Right lobe of liver (tissue), 6 donors: ENCODE measurements around the gene ABCC2. TPM values are rescaled to one million over a fixed set of nuclear protein-coding genes. Genes with fewer than 3 reads are reported as not detected.

Experiments
- ATAC-seq, 4 donors: fragments of 200-7000 bp; cut with Tn5 transposase; one replicate each; pipeline ENCODE4 v1.9.1; 2020; ENCODE audit warnings: mild to moderate bottlenecking in 4 of 4, moderate library complexity in 4 of 4
- DNase-seq, 3 donors: peaks; one replicate each; pipeline ENCODE4 v3.0.0-alpha.2; 2020
- H3K27ac ChIP-seq, 3 donors: fragments of 200-600 bp; one replicate each; pipeline ENCODE4 v1.8.0; 2022
- H3K27me3 ChIP-seq, 2 donors: fragments of 200-600 bp; one replicate each; pipeline ENCODE4 v1.8.0; 2022
- H3K36me3 ChIP-seq, 4 donors: fragments of 200-600 bp; sonication (generic) in 1 of 4; one replicate each; pipeline versions ENCODE4 v1.5.1 to v1.8.0; 2017 to 2022; ENCODE audit warnings: control low read depth in 1 of 4
- H3K4me1 ChIP-seq, 4 donors: fragments of 200-600 bp; sonication (generic) in 1 of 4; one replicate each; pipeline versions ENCODE4 v1.5.1 to v1.8.0; 2017 to 2022; ENCODE audit warnings: control low read depth in 1 of 4
- H3K4me3 ChIP-seq, 3 donors: fragments of 200-600 bp; one replicate each; pipeline ENCODE4 v1.8.0; 2022
- H3K9me3 ChIP-seq, 4 donors: fragments of 200-600 bp; sonication (generic) in 1 of 4; one replicate each; pipeline versions ENCODE4 v1.5.1 to v1.8.0; 2017 to 2022; ENCODE audit warnings: control low read depth in 1 of 4
- POLR2A ChIP-seq: fragments of 450-650 bp; IDR thresholded peaks from one replicate; pipeline ENCODE4 v1.6.1; 2017; ENCODE audit warnings: antibody characterized with exemption, mild to moderate bottlenecking
- WGBS: methylation state at CpG from one replicate; pipeline ENCODE4 v1.1.6; 2018; ENCODE audit warnings: low coverage, low lambda C conversion rate; ENCODE audit not compliant: insufficient coverage; ENCODE audit errors: missing lambda C conversion rate; 5-methylcytosine and 5-hydroxymethylcytosine counted together
- intact Hi-C, 2 donors: fragments of 100-400 bp; cut with DNase I; formaldehyde crosslinking; loops; one replicate each; pipeline versions ENCODE4 v1.11.2 to v1.14.1; 2022
- total RNA-seq, 6 experiments: library from RNA; depleted of rRNA in 2 of 6; stranded (reverse); fragments of >200 nt in 2 of 6; fragmentation: NEBNext Ultra II Directional in 3 of 6; extraction: Animal tissue kit (Norgen Biotek cat#: 25700) in 3 of 6; gene quantifications; one replicate each; pipeline versions ENCODE4 v1.1.0 to v1.2.4, GENCODE V29; 2016 to 2023
- TF ChIP-seq, protein P1 (sequence below), 4 donors: fragments of 200-600 bp in 3 of 4; fragments of 450-650 bp in 1 of 4; IDR thresholded peaks; one replicate each; pipeline versions ENCODE4 v1.5.1 to v1.8.0; 2016 to 2022; ENCODE audit warnings: antibody characterized with exemption in 4 of 4, mild to moderate bottlenecking in 2 of 4
- donor health status: DM: no; HTN: yes; CAD: no.
- donor health status: DM: no; HTN: no; CAD: no.
- donor health status: DM: no; HTN: no; CAD: no.
- donor health status: DM: no; HTN: yes; CAD: no.
- donor health status: DM: no; HTN: yes; CAD: no.

Gene ABCC2
- total RNA-seq, 6 experiments from 2014 or later = 136 to 372 (median 156) TPM

DNA sequence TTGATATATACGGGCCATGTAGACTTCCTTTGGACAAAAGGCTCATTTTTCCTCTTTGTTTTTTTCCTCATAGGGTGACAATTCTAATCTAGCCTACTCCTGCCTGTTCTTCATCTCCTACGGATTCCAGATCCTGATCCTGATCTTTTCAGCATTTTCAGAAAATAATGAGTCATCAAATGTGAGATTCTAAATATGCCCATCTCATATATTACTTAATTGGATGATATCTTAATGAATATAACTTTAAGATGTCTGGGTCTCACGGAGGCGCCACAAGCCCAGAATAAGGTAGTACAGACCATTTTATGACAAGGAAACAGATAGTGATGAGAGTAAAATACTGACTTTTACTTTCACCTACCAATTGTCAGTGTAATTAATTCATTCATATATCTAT lies 11.4 kb downstream of the ABCC2 start:
- peaks cover 0 to 91% (median 42%) of the 10 kb centered on the region in 4 donors for H3K36me3 ChIP-seq
- DNase-seq = no peak
- H3K27ac ChIP-seq = no peak overlapping the region
- no peaks in the 10 kb centered on the region for H3K9me3 ChIP-seq
- no peak for TF ChIP-seq POLR2A
- TF ChIP-seq, protein P1, sequence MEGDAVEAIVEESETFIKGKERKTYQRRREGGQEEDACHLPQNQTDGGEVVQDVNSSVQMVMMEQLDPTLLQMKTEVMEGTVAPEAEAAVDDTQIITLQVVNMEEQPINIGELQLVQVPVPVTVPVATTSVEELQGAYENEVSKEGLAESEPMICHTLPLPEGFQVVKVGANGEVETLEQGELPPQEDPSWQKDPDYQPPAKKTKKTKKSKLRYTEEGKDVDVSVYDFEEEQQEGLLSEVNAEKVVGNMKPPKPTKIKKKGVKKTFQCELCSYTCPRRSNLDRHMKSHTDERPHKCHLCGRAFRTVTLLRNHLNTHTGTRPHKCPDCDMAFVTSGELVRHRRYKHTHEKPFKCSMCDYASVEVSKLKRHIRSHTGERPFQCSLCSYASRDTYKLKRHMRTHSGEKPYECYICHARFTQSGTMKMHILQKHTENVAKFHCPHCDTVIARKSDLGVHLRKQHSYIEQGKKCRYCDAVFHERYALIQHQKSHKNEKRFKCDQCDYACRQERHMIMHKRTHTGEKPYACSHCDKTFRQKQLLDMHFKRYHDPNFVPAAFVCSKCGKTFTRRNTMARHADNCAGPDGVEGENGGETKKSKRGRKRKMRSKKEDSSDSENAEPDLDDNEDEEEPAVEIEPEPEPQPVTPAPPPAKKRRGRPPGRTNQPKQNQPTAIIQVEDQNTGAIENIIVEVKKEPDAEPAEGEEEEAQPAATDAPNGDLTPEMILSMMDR (IDR thresholded peaks at IDR 0.05) = no peak
- intact Hi-C loops = no loop called here
- WGBS = 82% methylated on average over 4 of the region's 4 CpGs
- H3K4me1 ChIP-seq = peaks cover 0 to 14% (median 4%) of the 10 kb centered on the region in 4 donors
- no peaks in the 10 kb centered on the region for H3K27me3 ChIP-seq
- no peak for ATAC-seq
- H3K4me3 ChIP-seq = no peak overlapping the region

DNA sequence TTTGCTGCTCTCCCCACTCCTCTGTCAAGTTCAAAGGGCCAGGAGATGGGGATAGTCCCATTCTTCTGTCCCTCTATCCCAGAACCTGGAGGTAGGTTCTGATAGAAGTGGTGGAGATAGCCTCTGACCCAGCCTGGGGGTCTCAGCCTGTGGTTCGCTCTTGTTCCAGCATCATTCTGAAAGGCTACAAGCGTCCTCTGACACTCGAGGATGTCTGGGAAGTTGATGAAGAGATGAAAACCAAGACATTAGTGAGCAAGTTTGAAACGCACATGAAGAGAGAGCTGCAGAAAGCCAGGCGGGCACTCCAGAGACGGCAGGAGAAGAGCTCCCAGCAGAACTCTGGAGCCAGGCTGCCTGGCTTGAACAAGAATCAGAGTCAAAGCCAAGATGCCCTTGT lies 14.5 kb downstream of the ABCC2 start:
- intact Hi-C loops = no loop called here
- 79% methylated on average over 6 of the region's 6 CpGs for WGBS
- DNase-seq (no peak), ATAC-seq (peak in 1 of 4 donors; percentile 8)
- no peaks in the 10 kb centered on the region for H3K27me3 ChIP-seq
- H3K4me3 ChIP-seq = no peak overlapping the region
- H3K36me3 ChIP-seq = peaks cover 0 to 99% (median 61%) of the 10 kb centered on the region in 4 donors
- no peaks in the 10 kb centered on the region for H3K9me3 ChIP-seq
- no peak overlapping the region for H3K27ac ChIP-seq
- no peaks in the 10 kb centered on the region for H3K4me1 ChIP-seq
- TF ChIP-seq, protein P1 (IDR thresholded peaks at IDR 0.05) = no peak
- no peak for TF ChIP-seq POLR2A

DNA sequence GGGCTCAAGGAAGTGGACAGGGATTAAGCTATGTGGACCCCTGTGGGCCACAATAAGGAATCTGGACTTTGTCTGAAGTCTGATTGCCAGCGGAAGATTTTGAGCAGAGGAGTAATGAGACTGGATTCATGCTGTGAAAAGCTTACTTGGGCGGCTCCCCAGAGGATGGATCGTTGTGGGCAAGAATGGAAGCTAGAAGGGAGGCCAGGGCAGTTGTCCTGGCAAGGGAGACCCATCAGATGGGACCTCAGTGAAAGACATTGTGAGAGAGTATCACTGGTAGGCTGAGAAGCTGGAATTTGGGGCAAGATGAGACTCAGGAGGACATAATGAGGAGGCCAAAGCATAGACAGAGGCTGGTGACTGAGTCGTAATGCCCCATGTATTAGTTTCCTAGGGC lies 15.6 kb downstream of the ABCC2 start:
- Histone ChIP-seq H3K27me3 (no peaks in the 10 kb centered on the region), H3K27ac (no peak overlapping the region), H3K4me1 (no peaks in the 10 kb centered on the region), H3K36me3 (peaks cover 0 to 99% (median 61%) of the 10 kb centered on the region in 4 donors), H3K4me3 (no peak overlapping the region), H3K9me3 (no peaks in the 10 kb centered on the region)
- DNase-seq (no peak), ATAC-seq (peak in 2 of 4 donors; percentile 12 to 13)
- no peak for TF ChIP-seq POLR2A
- TF ChIP-seq, protein P1 (IDR thresholded peaks at IDR 0.05) = no peak
- WGBS = 90% methylated on average over 2 of the region's 4 CpGs
- intact Hi-C loops = no loop called here

DNA sequence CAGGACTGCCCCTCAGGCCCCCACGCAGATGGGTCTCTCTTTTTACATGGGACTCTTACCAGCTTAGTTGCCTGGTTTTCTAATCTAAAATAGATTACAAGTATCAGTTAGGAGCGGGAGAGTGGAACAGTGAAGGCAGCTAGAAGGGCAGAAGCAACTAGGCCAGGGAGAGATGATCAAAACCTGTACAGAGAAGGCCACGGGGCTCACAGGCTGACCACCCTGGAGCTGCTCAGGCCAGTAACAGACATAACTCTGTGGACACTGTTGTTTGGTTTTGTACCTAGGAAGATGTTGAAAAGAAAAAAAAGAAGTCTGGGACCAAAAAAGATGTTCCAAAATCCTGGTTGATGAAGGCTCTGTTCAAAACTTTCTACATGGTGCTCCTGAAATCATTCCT lies 16.5 kb downstream of the ABCC2 start:
- no peak for TF ChIP-seq POLR2A
- TF ChIP-seq, protein P1 (IDR thresholded peaks at IDR 0.05) = no peak
- peaks cover 0 to 99% (median 58%) of the 10 kb centered on the region in 4 donors for H3K36me3 ChIP-seq
- no peaks in the 10 kb centered on the region for H3K27me3 ChIP-seq
- no peaks in the 10 kb centered on the region for H3K9me3 ChIP-seq
- no peak for DNase-seq
- H3K27ac ChIP-seq = no peak overlapping the region
- intact Hi-C loops = no loop called here
- no peak overlapping the region for H3K4me3 ChIP-seq
- peak in 1 of 4 donors; percentile 6 for ATAC-seq
- WGBS = 66% methylated on average over 3 of the region's 3 CpGs
- H3K4me1 ChIP-seq = no peaks in the 10 kb centered on the region

DNA sequence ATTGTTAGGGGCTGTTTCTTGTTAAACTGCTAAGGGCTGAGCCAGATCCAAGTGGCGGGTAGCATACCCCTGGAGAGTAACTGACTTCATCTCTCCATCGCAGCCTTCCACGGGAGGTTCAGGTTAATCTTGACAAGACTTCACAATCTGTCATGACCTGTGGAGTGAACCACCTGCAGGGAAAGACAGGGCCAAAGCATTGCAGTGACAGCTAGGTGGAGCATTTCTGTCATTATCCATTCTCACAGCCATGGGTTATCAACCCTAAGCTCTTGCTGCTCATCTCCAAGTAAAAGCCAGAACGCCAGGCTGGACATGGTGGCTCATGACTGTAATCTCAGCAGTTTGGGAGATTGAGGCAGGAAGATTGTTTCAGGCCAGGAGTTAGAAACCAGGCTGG lies 17.2 kb downstream of the ABCC2 start:
- DNase-seq = no peak
- Histone ChIP-seq H3K9me3 (no peaks in the 10 kb centered on the region), H3K27me3 (no peaks in the 10 kb centered on the region), H3K4me3 (no peak overlapping the region), H3K36me3 (peaks cover 0 to 100% (median 61%) of the 10 kb centered on the region in 4 donors), H3K4me1 (no peaks in the 10 kb centered on the region), H3K27ac (no peak overlapping the region)
- intact Hi-C loops = no loop called here
- TF ChIP-seq, protein P1 (IDR thresholded peaks at IDR 0.05) = no peak
- no peak for TF ChIP-seq POLR2A
- WGBS = 95% methylated on average over 3 of the region's 4 CpGs
- peak in 1 of 4 donors; percentile 5 for ATAC-seq
